ENCODE data around the gene SLC25A26.
"Not testable (repeated sequence)": the region's sequence is repeated elsewhere in the genome, so short reads cannot be mapped to it uniquely, and the experiment has no call there.

The SLC25A26 gene

GRCh38 chr3:66271231-66271630 lies 50.4 kb downstream of the SLC25A26 start:
- DNase-seq: no peak

GRCh38 chr3:66272016-66272415 lies 51.2 kb downstream of the SLC25A26 start:
- DNase-seq: no peak

- DNase-seq: not testable (repeated sequence)
These were observed 54.0 kb downstream of the SLC25A26 start for GRCh38 chr3:66274837-66275236.

- peak; percentile 26 for DNase-seq
These were observed 56.0 kb downstream of the SLC25A26 start for GRCh38 chr3:66276705-66277274.

- no peak for DNase-seq
These were observed 58.4 kb downstream of the SLC25A26 start for GRCh38 chr3:66279168-66279567.

- DNase-seq: no peak
These were observed 59.5 kb downstream of the SLC25A26 start for GRCh38 chr3:66280304-66280703.

- DNase-seq: not testable (repeated sequence)
These were observed 71.1 kb downstream of the SLC25A26 start for GRCh38 chr3:66291922-66292321.

- no peak for DNase-seq
These were observed 76.6 kb downstream of the SLC25A26 start for GRCh38 chr3:66297260-66297873.

GRCh38 chr3:66297900-66298299 lies 77.1 kb downstream of the SLC25A26 start:
- no peak for DNase-seq

GRCh38 chr3:66298591-66298990 lies 77.8 kb downstream of the SLC25A26 start:
- no peak for DNase-seq

GRCh38 chr3:66299085-66299484 lies 78.3 kb downstream of the SLC25A26 start:
- DNase-seq: not testable (repeated sequence)

GRCh38 chr3:66299891-66300290 lies 79.1 kb downstream of the SLC25A26 start:
- DNase-seq: no peak

- no peak for DNase-seq
These were observed 81.5 kb downstream of the SLC25A26 start for GRCh38 chr3:66302288-66302687.

GRCh38 chr3:66303491-66303901 lies 82.7 kb downstream of the SLC25A26 start:
- DNase-seq: peak; percentile 53

- DNase-seq: no peak
These were observed 83.5 kb downstream of the SLC25A26 start for GRCh38 chr3:66304293-66304692.

GRCh38 chr3:66306086-66306485 lies 85.3 kb downstream of the SLC25A26 start:
- DNase-seq: not testable (repeated sequence)

- not testable (repeated sequence) for DNase-seq
These were observed 86.2 kb downstream of the SLC25A26 start for GRCh38 chr3:66306991-66307390.

GRCh38 chr3:66312039-66312438 lies 91.2 kb downstream of the SLC25A26 start:
- DNase-seq: no peak

- no peak for DNase-seq
These were observed 93.7 kb downstream of the SLC25A26 start for GRCh38 chr3:66314455-66314854.

GRCh38 chr3:66317750-66318376 lies 97.1 kb downstream of the SLC25A26 start:
- no peak for DNase-seq

GRCh38 chr3:66320390-66320789 lies 99.6 kb downstream of the SLC25A26 start:
- DNase-seq: no peak

- DNase-seq: no peak
These were observed 101.6 kb downstream of the SLC25A26 start for GRCh38 chr3:66322436-66322835.

GRCh38 chr3:66326340-66326739 lies 105.5 kb downstream of the SLC25A26 start:
- DNase-seq: no peak

- no peak for DNase-seq
These were observed 114.9 kb downstream of the SLC25A26 start for GRCh38 chr3:66335671-66336070.

Data from activated T-cell treated with anti-CD3 and anti-CD28 coated beads, Interleukin-2, amount 50 U/mL, for 1 hour (primary cell).